Gastrocnemius medialis (tissue), 4 donors: ENCODE data around the gene PRR19. TPM values are rescaled to one million over a fixed set of nuclear protein-coding genes. Genes with fewer than 3 reads are reported as not detected.

Source experiments
- ATAC-seq, 2 donors: fragments of 150-250 bp; one replicate each; pipeline ENCODE4 v1.9.1; 2016
- DNase-seq, 2 donors: peaks; one replicate each; pipeline ENCODE4 v3.0.0-alpha.2; 2019
- H3K27ac ChIP-seq, 4 donors: fragments of 200-600 bp; sonication (generic); 1 replicate in 1 of 4; 2 replicates in 3 of 4; pipeline ENCODE4 v1.5.1; 2016 to 2018; ENCODE audit warnings: mild to moderate bottlenecking in 2 of 4, moderate library complexity in 1 of 4
- H3K27me3 ChIP-seq, 3 donors: fragments of 200-600 bp; sonication (generic) in 2 of 3; 1 replicate in 1 of 3; 2 replicates in 2 of 3; pipeline versions ENCODE4 v1.5.1 to v1.6.0; 2016 to 2019; ENCODE audit warnings: mild to moderate bottlenecking in 1 of 3, moderate library complexity in 1 of 3
- H3K36me3 ChIP-seq, 2 donors: fragments of 200-600 bp; sonication (generic) in 1 of 2; one replicate each; pipeline ENCODE4 v1.5.1; 2017 to 2018
- H3K4me1 ChIP-seq, 2 donors: fragments of 200-600 bp; sonication (generic) in 1 of 2; one replicate each; pipeline ENCODE4 v1.5.1; 2016 to 2017; ENCODE audit warnings: mild to moderate bottlenecking in 2 of 2
- H3K4me3 ChIP-seq, 4 donors: fragments of 200-600 bp; sonication (generic) in 3 of 4; 1 replicate in 1 of 4; 2 replicates in 3 of 4; pipeline ENCODE4 v1.5.1; 2016 to 2019; ENCODE audit warnings: mild to moderate bottlenecking in 2 of 4
- H3K9me3 ChIP-seq, 3 donors: fragments of 200-600 bp; sonication (generic) in 2 of 3; 1 replicate in 1 of 3; 2 replicates in 2 of 3; pipeline ENCODE4 v1.5.1; 2016 to 2019
- CTCF ChIP-seq, 5 experiments: fragments of 450-650 bp in 3 of 5; fragments of 200-600 bp in 2 of 5; sonication (generic) in 2 of 5; IDR thresholded peaks in 4 of 5; conservative IDR thresholded peaks in 1 of 5; 1 replicate in 4 of 5; 2 replicates in 1 of 5; pipeline ENCODE4 v1.5.1; 2016 to 2019; ENCODE audit warnings: antibody characterized with exemption in 5 of 5, mild to moderate bottlenecking in 3 of 5, moderate library complexity in 3 of 5
- POLR2A ChIP-seq, 2 donors: fragments of 450-650 bp; IDR thresholded peaks; one replicate each; pipeline ENCODE4 v1.6.1; 2017; ENCODE audit warnings: antibody characterized with exemption in 2 of 2, mild to moderate bottlenecking in 2 of 2, moderate library complexity in 2 of 2
- in situ Hi-C, 4 donors: fragments of 200-750 bp; cut with MboI; loops; one replicate each; pipeline versions ENCODE4 v1.15.0 to v1.8.0; 2017; ENCODE audit warnings: low sequenced_read_pairs in 4 of 4
- intact Hi-C: fragments of 100-400 bp; cut with DNase I; formaldehyde crosslinking; loops from one replicate; pipeline ENCODE4 v1.15.1; 2023; ENCODE audit warnings: low total_unique reads
- microRNA-seq, 2 donors: library from miRNA; unstranded; fragments of <30 nt; microRNA quantifications; one replicate each; pipeline ENCODE4, GENCODE V29; 2016; ENCODE audit warnings: borderline replicate concordance in 2 of 2
- total RNA-seq, 4 donors: library from RNA; depleted of rRNA; stranded (reverse); fragments of >200 nt; gene quantifications; one replicate each; pipeline versions ENCODE4 v1.1.0 to v1.2.3, GENCODE V29; 2016

PRR19 gene
- total RNA-seq, 4 donors from 2014 or later = not detected

- ATAC-seq = no peak
These were observed 51.5 kb downstream of the PRR19 start for GRCh38 chr19:42353341-42354015.

GRCh38 chr19:42355896-42356295 is 54.0 kb downstream of the PRR19 start:
- Histone ChIP-seq H3K27me3 (no peaks in the 10 kb centered on the region), H3K4me1 (no peaks in the 10 kb centered on the region), H3K4me3 (no peak overlapping the region), H3K36me3 (peaks cover 0 to 67% of the 10 kb centered on the region in 2 donors), H3K27ac (no peak overlapping the region), H3K9me3 (no peaks in the 10 kb centered on the region)
- no peak for DNase-seq
- in situ Hi-C loops (no loop called here), intact Hi-C loops (no loop called here)
- TF ChIP-seq CTCF (IDR thresholded peaks at IDR 0.05 in 4 of 5, conservative IDR thresholded peaks at IDR 0.05 in 1 of 5) (no peak), POLR2A (IDR thresholded peaks at IDR 0.05) (no peak)
- no peak for ATAC-seq

More at GRCh38 chr19:42353341-42354015, 51.5 kb downstream of the PRR19 start:
- DNase-seq = no peak
- Histone ChIP-seq H3K9me3 (no peaks in the 10 kb centered on the region), H3K36me3 (peaks cover 0 to 65% of the 10 kb centered on the region in 2 donors), H3K27me3 (no peaks in the 10 kb centered on the region), H3K27ac (no peak overlapping the region), H3K4me3 (no peak overlapping the region), H3K4me1 (no peaks in the 10 kb centered on the region)
- TF ChIP-seq POLR2A (IDR thresholded peaks at IDR 0.05) (no peak), CTCF (IDR thresholded peaks at IDR 0.05 in 4 of 5, conservative IDR thresholded peaks at IDR 0.05 in 1 of 5) (no peak)
- in situ Hi-C loops (no loop called here), intact Hi-C loops (no loop called here)

DNA sequence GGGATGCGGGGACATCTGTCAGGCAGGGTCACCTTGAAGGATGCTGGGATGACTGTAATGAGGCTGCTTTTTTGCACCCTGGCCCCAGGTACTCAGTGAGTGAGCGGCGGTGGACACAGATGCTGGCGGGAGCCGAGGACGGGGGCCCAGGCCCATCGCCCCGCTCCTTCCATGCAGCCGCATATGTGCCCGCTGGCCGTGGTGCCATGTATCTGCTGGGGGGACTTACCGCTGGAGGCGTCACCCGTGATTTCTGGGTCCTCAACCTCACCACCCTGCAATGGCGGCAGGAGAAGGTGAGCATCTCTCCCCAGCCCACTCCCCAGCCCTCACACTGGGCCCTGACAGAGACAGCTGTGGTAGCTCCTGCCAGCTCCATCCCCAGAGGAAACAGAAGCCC is 54.8 kb downstream of the PRR19 start:
- in situ Hi-C loops (no loop called here), intact Hi-C loops (no loop called here)
- H3K9me3 ChIP-seq = no peaks in the 10 kb centered on the region
- H3K4me3 ChIP-seq = no peak overlapping the region
- no peak overlapping the region for H3K27ac ChIP-seq
- ATAC-seq = no peak
- no peaks in the 10 kb centered on the region for H3K27me3 ChIP-seq
- TF ChIP-seq POLR2A (IDR thresholded peaks at IDR 0.05) = no peak
- TF ChIP-seq CTCF (IDR thresholded peaks at IDR 0.05 in 4 of 5, conservative IDR thresholded peaks at IDR 0.05 in 1 of 5) = no peak
- H3K36me3 ChIP-seq = peaks cover 0 to 68% of the 10 kb centered on the region in 2 donors
- no peaks in the 10 kb centered on the region for H3K4me1 ChIP-seq
- DNase-seq = no peak

- intact Hi-C loops = no loop called here
- in situ Hi-C loops = no loop called here
- no peak for TF ChIP-seq POLR2A (IDR thresholded peaks at IDR 0.05)
- no peak for TF ChIP-seq CTCF (IDR thresholded peaks at IDR 0.05 in 4 of 5, conservative IDR thresholded peaks at IDR 0.05 in 1 of 5)
- no peak overlapping the region for H3K4me3 ChIP-seq
- ATAC-seq (no peak), DNase-seq (no peak)
- H3K4me1 ChIP-seq = no peaks in the 10 kb centered on the region
- H3K27me3 ChIP-seq = no peaks in the 10 kb centered on the region
- H3K9me3 ChIP-seq = no peaks in the 10 kb centered on the region
- H3K36me3 ChIP-seq = peaks cover 0 to 62% of the 10 kb centered on the region in 2 donors
- no peak overlapping the region for H3K27ac ChIP-seq
These were observed 55.4 kb downstream of the PRR19 start for GRCh38 chr19:42357290-42357689.

Small RNA genes within 50 kb of the gene (microRNA-seq; reads per million reads assigned to microRNA genes)
- gene MIR8077 = 0 reads per million in 2 donors

Other genes starting within 250 kb of the PRR19 start
- gene GRIK5, start 231.9 kb upstream of the PRR19 start, total RNA-seq = 1 to 10 TPM in 1 of 4 donors, under 1 TPM in 2, not detected in 1; 0.20 to 1.0 (median 0.62) TPM
- gene ZNF574, start 226.0 kb upstream of the PRR19 start, total RNA-seq = 10 to 100 TPM; 10.8 to 15.1 (median 13.8) TPM
- gene POU2F2, start 169.7 kb upstream of the PRR19 start, total RNA-seq = 1 to 10 TPM in 2 of 4 donors, under 1 TPM in 1, not detected in 1; 0.26 to 1.7 (median 1.6) TPM
- 10 to 100 TPM; 22.5 to 33.6 (median 29.2) TPM for gene DEDD2, start 84.5 kb upstream of the PRR19 start, total RNA-seq
- 1 to 10 TPM; 3.3 to 5.8 (median 4.9) TPM for gene ZNF526, start 81.8 kb upstream of the PRR19 start, total RNA-seq
- gene GSK3A, start 59.5 kb upstream of the PRR19 start, total RNA-seq = 10 to 100 TPM; 24.2 to 48.0 (median 40.1) TPM
- gene ERF, start 47.0 kb upstream of the PRR19 start, total RNA-seq = 10 to 100 TPM; 14.0 to 26.7 (median 14.8) TPM
- 10 to 100 TPM; 15.2 to 52.2 (median 41.5) TPM for gene CIC, start 32.9 kb upstream of the PRR19 start, total RNA-seq
- gene PAFAH1B3, start 492 bp downstream of the PRR19 start, total RNA-seq = 10 to 100 TPM in 1 of 4 donors, 1 to 10 TPM in 3; 1.7 to 30.7 (median 5.1) TPM
- under 1 TPM in 1 of 4 donors, not detected in 3; 0.87 TPM for gene TMEM145, start 11.2 kb downstream of the PRR19 start, total RNA-seq
- 10 to 100 TPM in 3 of 4 donors, 1 to 10 TPM in 1; 7.3 to 12.3 (median 10.3) TPM for gene MEGF8, start 23.5 kb downstream of the PRR19 start, total RNA-seq
- not detected for gene CNFN, start 88.2 kb downstream of the PRR19 start, total RNA-seq
- 10 to 100 TPM in 3 of 4 donors, 1 to 10 TPM in 1; 6.9 to 44.5 (median 13.7) TPM for gene LIPE, start 125.3 kb downstream of the PRR19 start, total RNA-seq
- gene CXCL17, start 140.8 kb downstream of the PRR19 start, total RNA-seq = not detected
- gene CEACAM1, start 226.3 kb downstream of the PRR19 start, total RNA-seq = 1 to 10 TPM in 1 of 4 donors, under 1 TPM in 3; 0.36 to 2.0 (median 0.53) TPM